Measurements from ENCODE around the gene ZDBF2.

DNA sequence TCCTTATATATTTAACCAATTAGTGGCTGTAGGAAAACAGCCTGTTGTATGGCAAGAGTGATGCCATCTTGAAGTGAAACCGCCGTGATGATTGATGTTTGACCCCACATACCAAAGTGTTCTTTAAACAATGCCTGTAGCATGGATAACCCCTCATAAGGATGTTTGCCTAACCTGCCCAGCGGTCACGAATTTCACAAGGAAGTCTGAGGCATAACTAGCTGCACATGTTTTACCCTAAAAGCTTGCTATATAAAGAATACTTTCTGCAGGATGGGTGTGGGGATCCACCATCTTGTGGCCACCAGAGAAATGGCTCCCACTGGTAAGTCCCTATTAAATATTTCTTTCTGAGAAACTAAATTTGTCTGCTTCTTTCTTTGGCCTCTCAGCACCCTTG is 68.7 kb downstream of the ZDBF2 start:
- no peak for TF ChIP-seq CTBP1 (IDR thresholded peaks at IDR 0.05; ENCODE audit: borderline replicate concordance)
- TF ChIP-seq L3MBTL2 (conservative IDR thresholded peaks at IDR 0.05) = no peak
- TF ChIP-seq ARNT (IDR thresholded peaks at IDR 0.05) = no peak
- TF ChIP-seq FOXK2 (IDR thresholded peaks at IDR 0.05) = no peak
- no peak for TF ChIP-seq HDGF (IDR thresholded peaks at IDR 0.05; ENCODE audit: borderline replicate concordance)
- no peak for TF ChIP-seq NFRKB (IDR thresholded peaks at IDR 0.05)
